Measurements from ENCODE around the gene GRIA4.

GRIA4 gene

GRCh38 chr11:105720096-105720495 is 110.2 kb downstream of the GRIA4 start:
- TF ChIP-seq, protein P1, sequence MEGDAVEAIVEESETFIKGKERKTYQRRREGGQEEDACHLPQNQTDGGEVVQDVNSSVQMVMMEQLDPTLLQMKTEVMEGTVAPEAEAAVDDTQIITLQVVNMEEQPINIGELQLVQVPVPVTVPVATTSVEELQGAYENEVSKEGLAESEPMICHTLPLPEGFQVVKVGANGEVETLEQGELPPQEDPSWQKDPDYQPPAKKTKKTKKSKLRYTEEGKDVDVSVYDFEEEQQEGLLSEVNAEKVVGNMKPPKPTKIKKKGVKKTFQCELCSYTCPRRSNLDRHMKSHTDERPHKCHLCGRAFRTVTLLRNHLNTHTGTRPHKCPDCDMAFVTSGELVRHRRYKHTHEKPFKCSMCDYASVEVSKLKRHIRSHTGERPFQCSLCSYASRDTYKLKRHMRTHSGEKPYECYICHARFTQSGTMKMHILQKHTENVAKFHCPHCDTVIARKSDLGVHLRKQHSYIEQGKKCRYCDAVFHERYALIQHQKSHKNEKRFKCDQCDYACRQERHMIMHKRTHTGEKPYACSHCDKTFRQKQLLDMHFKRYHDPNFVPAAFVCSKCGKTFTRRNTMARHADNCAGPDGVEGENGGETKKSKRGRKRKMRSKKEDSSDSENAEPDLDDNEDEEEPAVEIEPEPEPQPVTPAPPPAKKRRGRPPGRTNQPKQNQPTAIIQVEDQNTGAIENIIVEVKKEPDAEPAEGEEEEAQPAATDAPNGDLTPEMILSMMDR (IDR thresholded peaks at IDR 0.05): no peak

- TF ChIP-seq, protein P1 (IDR thresholded peaks at IDR 0.05): no peak
Observed at GRCh38 chr11:105723269-105723668, 113.4 kb downstream of the GRIA4 start.

DNA sequence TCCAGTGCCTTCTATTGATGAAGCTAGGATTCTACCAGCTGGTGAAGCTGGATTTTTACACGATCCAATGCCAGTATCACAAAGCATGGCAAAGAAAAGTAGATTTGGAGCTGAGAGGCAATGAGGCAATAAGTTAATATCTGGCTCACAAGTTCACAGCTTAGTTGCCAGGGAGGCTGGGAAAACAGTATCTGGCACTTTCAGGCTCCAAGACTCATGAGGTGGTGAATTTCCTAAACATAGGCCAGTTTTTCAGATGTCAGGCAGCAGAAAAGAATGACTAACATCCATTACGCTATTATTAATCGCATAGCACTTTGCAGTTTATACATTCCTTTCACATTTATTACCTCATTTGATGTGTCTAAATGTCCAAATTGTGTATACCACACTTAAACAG is 122.7 kb downstream of the GRIA4 start:
- TF ChIP-seq, protein P1 (IDR thresholded peaks at IDR 0.05): no peak

- TF ChIP-seq, protein P1 (IDR thresholded peaks at IDR 0.05): no peak
Observed at GRCh38 chr11:105734426-105734825, 124.6 kb downstream of the GRIA4 start.

DNA sequence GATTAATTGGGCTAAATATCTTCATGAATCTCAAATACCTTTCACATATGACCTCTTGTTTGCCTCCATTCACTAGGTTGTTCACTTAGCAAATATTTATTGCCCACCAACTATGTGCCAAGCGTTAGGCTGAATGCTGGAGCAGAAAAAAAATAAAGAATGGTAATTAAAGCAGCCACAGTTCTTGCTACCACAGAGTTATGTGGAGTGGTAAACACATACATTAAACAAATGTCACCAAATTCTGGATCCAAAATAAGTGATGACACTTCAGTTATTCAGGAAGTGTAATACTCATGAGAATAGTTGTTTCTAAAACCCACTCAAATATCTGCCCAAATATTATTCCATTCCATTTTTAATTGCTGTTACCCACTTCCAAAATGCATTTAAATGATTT is 128.4 kb downstream of the GRIA4 start:
- TF ChIP-seq, protein P1 (IDR thresholded peaks at IDR 0.05): no peak

GRCh38 chr11:105738986-105739795 is 129.3 kb downstream of the GRIA4 start:
- TF ChIP-seq, protein P1 (IDR thresholded peaks at IDR 0.05): no peak

DNA sequence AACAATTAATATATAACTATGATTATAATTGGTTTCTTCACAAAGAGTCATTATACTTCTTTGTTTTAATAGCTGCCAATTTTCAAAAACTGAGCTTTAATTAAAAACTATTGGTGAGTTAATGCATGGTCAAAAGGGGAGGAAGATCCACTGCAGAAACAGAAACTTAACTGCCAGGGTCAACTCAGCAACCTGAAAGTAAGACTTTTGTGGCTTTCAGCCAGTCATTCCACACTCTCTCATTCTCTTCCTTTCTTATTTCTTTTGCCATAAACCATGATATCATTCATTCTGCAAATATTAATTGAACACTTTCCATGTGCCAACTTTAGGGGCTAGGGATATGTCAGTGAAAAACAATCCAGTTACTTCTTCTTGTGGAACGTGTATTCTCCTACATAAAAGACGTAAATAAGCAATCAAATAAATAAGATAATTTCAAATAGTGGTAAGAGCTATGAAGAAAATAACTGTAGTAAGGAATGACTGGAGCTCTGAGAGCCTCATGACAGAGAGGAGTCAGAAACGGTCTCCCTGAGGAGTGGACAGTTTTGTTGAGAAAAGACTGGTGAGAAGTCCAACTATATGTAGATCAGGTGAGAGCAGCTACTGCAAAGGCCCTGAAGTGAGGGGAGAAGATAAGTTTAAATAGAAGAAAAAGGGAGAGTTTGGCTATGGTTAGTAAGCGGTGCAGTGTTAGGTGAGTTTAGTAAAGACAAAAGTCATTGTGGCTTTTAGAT is 130.5 kb downstream of the GRIA4 start:
- TF ChIP-seq, protein P1 (IDR thresholded peaks at IDR 0.05): no peak

Measured in LNCAP (cell line).